NCI-H82 (cell line): ENCODE data around the gene ARHGAP45.

ENCODE experiments used
- DNase-seq: peaks from one replicate; lab custom pipeline; 2025; lab: John Stamatoyannopoulos, UW

ARHGAP45 gene

GRCh38 chr19:1087813-1088415, 20.9 kb downstream of the ARHGAP45 start:
- no peak for DNase-seq

GRCh38 chr19:1088416-1089010, 21.5 kb downstream of the ARHGAP45 start:
- no peak for DNase-seq

- DNase-seq: no peak
Observed at GRCh38 chr19:1089126-1089771, 22.3 kb downstream of the ARHGAP45 start.

GRCh38 chr19:1089891-1090290, 22.9 kb downstream of the ARHGAP45 start:
- no peak for DNase-seq

GRCh38 chr19:1090731-1091543, 24.0 kb downstream of the ARHGAP45 start:
- no peak for DNase-seq

GRCh38 chr19:1091544-1092175, 24.7 kb downstream of the ARHGAP45 start:
- no peak for DNase-seq

- no peak for DNase-seq
Observed at GRCh38 chr19:1093330-1093729, 26.4 kb downstream of the ARHGAP45 start.

- no peak for DNase-seq
Observed at GRCh38 chr19:1093811-1094553, 27.0 kb downstream of the ARHGAP45 start.

GRCh38 chr19:1094655-1094977, 27.6 kb downstream of the ARHGAP45 start:
- DNase-seq: no peak

GRCh38 chr19:1094978-1095701, 28.2 kb downstream of the ARHGAP45 start, which contains the start of gene POLR2E:
Gene POLR2E (minus strand): TSS chr19:1095375. CDS start chr19:1095315, 60 bp downstream.
- peak; percentile 98 for DNase-seq

GRCh38 chr19:1097810-1098176, 30.8 kb downstream of the ARHGAP45 start:
- no peak for DNase-seq

- no peak for DNase-seq
Observed at GRCh38 chr19:1098177-1099051, 31.4 kb downstream of the ARHGAP45 start.

- DNase-seq: no peak
Observed at GRCh38 chr19:1101337-1101698, 34.4 kb downstream of the ARHGAP45 start.

- no peak for DNase-seq
Observed at GRCh38 chr19:1102407-1103131, 35.6 kb downstream of the ARHGAP45 start.

- no peak for DNase-seq
Observed at GRCh38 chr19:1103132-1103707, 36.3 kb downstream of the ARHGAP45 start.

- peak; percentile 99 for DNase-seq
Observed at GRCh38 chr19:1103708-1104310, 36.8 kb downstream of the ARHGAP45 start, which contains the start of gene GPX4. Gene GPX4 (plus strand): TSS chr19:1103994. CDS start chr19:1104044, 50 bp downstream.

- DNase-seq: peak; percentile 72
Observed at GRCh38 chr19:1104311-1105007, 37.5 kb downstream of the ARHGAP45 start.
